HG03196 (cell line): ENCODE data around the gene NCOA4.
"Not testable (repeated sequence)": the region's sequence is repeated elsewhere in the genome, so short reads cannot be mapped to it uniquely, and the experiment has no call there.

ENCODE experiments used
- ATAC-seq: cut with Tn5 transposase; IDR thresholded peaks from one replicate; pipeline ENCODE4 v1.9.1; 2021; ENCODE audit not compliant: unreplicated experiment

NCOA4 gene

DNA sequence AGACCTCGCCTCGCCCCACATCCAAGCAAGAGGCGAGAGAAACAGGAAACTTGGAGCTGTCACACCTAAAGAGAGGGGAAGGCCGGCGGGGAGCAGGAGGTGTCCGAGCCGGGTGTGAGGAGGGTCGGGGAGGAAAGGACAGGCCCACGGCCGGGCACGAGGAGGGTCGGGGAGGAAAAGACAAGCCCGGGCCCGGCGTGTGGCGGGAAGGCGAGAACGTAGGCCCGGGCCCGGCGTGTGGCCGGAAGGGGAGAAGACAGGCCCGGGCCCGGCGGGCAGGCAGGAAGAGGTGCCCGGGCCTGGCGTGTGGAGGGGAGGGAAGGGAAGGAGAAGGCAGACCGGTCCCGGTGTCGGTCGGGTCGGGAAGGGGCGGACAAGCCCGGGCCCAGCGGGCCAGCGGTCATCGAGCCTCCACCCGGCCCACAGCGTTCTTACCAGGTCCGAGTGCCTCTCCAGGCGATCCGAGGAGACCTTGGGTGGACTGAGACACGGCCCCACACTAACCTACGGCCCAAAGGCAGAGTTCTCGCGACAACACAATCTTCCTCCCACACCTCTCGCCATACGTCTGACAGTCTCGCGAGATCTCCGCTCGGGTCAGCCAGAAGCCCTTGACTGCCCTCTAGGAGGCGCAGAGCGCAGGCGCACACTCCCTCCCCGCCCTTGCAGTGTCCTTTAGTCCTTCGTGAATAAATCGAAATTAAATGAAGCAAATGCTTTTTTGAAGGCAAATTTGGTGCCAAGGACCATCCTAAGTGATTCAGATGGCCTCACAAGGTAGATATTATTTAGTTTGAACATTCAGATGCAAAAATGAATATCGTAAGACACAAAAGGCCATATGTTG, at the start of gene NCOA4:
NCOA4 (minus strand) TSS at position 533 of the 847 bp plus-strand sequence. CDS start 13,943 bp downstream, outside the sequence.
- peak; percentile 97 for ATAC-seq

DNA sequence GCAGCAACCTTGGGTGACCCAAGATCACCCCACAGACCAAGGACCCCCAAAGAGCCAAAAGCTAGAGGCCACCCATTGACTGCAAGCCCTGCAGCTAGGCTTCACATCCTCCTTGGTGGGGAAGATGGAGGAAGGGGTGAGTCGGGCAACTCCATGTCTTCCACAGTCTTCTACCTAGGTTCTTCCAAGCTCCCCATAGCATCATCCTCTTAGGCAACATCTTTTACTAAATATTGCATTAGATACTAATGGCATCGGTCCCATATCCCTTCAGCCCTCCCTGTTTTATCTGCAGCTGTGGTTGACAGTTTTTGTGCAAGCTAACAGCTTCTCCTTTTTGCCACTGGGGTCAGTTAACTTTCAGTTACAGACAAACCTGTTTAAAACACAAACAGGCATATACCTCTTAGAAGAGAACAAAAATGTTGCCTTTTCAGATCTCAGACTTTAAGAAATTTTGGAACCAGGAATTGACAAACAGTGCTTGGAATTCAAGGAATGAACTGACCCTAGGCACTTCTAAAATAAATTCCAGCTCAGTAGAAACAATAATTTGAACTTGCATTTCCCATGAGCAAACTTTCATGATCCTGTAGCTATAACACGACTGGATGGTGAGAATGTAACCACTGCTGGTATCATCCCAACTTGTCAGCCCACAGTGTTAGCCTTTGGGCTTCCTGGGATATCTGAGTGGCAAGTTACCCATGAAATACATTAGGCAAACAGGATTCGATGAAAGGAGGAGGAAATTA, 49.6 kb upstream of the NCOA4 start:
- ATAC-seq = no peak

GRCh38 chr10:46077731-46078413, 47.4 kb upstream of the NCOA4 start:
- ATAC-seq = no peak

DNA sequence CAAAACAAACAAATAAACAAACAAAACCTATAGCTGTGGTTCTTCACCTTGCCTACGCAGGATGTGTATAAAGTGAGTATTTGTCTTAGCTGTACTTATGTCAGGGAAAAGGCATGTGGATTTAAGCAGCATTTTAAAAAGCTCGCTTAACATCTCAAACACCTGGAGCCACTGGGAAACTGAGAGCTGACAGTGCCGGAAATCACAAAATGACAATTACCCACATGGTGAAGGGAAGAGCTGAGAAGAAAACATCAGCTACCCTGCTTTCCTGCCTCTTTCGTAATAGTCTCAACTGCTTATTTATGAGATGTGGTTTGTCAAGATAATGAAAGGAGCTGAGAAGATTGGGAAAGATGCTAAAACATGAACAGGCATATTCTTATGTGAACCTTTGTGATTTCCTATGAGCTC, 46.7 kb upstream of the NCOA4 start:
- no peak for ATAC-seq

GRCh38 chr10:46075869-46076268, 45.4 kb upstream of the NCOA4 start:
- ATAC-seq = no peak

DNA sequence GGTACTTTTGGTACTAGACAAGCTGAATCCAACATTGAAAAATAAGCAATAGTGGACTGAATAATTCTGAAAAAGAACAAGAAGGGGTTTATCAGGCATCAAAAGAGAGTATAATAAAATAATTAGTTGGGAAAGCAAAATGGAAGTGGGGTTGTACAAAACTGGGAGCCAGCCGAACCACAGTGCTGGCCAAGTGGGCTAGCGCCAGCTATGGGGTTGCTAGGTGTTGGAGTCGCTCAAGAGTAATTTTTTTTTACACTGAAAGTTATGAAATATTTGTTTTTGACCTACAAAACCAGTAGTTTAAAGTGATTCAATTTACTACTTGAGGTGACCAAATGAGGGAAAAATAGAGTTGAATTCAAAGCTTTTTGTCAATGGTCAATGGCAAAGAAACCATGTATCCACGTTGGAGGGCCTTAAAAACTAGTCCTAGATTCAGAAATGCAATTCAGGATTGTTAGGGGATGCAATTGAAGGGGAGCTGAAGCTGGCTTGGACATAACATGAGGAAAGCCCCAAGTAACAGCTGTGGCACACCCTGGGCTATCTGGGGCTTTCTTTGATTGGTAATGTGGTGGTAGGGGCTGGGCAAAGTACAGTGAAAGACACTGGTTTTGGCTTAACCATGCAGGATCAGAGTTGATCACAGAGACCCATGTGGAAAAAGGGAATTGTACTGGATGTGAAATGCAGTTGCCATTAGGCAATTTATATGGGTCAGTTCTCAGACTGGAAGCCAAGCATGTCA, 43.9 kb upstream of the NCOA4 start:
- no peak for ATAC-seq

DNA sequence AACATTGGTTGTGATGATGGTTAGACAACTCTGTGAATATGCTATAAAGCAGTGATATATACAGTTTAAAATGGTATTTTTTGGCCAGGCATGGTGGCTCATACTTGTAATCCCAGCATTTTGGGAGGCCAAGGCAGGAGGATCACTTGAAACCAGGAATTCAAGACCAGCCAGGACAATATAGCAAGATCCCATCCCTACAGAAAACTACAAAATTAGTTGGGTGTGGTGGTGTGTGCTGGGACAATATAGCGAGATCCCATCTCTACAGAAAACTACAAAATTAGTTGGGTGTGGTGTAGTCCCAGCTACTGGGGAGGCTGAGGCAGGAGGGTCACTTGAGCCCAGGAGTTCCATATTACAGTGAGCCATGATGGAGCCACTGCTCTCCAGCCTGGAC, 43.1 kb upstream of the NCOA4 start:
- ATAC-seq = no peak

GRCh38 chr10:46070749-46071148, 40.3 kb upstream of the NCOA4 start:
- ATAC-seq = no peak

DNA sequence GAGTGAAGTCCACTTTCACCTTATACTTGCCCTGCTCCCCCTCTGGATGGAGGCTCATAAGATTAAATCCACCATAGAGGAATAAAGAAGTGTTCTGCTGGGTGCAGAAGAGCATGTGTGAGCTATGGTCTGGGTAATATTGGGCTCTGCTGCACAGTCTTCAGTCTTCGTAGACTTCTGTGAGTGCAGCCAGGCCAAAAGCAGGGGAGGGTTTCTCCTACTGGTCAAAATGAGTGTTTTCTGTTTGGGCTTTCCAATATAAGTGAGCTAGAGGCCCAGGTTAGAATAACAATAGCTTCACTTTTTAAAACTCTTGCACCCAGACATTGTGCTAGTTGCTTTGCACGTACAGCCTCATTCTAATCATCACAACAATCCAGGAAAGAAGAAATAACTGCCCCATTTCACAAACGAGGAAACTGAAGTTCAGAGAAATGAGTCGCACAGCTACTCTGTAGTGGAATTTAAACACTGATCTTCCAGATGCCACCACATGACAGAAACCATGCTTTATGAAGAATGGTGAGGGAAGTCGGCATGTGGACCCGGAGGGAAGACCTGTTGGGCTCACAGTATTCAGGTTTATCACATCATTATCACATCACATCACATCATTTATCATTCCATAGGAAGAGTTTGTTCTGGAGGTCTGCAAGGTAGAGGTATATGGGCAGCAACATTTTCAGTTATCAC, 39.5 kb upstream of the NCOA4 start:
- no peak for ATAC-seq

DNA sequence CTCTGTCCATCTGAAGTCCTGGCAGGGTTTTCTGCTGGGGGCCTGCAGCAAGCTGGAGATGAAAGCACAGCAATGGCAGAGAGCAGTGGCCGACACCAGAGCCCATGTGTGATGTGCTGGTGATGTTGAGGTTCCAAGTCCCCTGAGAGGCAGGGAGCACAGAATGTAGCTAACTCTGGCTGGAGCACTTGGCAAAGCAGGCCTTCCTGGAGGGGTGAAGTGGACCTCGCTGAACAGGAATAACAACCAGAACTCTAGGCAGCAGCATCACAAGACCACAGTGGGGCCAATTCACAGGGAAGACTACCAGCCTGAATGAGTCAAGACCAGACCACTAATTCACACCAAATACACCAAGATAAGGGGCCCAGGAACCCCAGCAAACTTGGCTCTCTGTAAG, 38.5 kb upstream of the NCOA4 start:
- ATAC-seq = no peak

- ATAC-seq = no peak
Observed at GRCh38 chr10:46068117-46068516, 37.7 kb upstream of the NCOA4 start.

- ATAC-seq = no peak
Observed at GRCh38 chr10:46064269-46064817, 33.9 kb upstream of the NCOA4 start.

DNA sequence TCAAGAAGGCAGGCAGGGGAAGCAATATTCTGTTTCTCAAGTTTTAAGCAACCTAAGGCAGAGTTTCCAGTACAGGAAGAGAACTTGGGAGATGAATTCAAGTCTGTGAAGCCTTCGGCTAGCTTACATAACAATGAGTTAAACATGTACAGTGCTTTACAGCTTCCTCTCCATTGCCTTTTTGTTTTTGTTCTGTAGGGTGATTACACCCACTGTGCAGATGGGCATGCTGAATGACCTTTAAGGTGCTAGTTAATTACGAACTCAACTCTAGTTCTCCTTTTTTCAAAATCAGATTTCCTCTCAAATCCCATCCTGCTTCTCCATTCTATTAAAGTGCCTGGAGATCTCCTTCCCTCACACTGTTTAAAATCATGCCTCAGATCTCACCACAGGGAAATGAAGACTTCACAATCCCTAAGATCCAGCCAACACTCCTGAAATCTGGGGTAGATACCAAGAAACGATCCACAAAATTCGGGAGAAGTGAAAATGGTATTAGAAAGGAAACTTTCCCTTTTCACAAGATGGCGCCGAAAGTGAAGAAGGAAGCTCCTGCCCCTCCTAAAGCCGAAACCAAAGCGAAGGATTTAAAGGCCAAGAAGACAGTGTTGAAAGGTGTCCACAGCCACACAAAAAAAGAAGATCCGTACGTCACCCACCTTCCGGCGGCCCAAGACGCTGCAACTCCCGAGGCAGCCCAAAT, 32.5 kb upstream of the NCOA4 start:
- no peak for ATAC-seq

DNA sequence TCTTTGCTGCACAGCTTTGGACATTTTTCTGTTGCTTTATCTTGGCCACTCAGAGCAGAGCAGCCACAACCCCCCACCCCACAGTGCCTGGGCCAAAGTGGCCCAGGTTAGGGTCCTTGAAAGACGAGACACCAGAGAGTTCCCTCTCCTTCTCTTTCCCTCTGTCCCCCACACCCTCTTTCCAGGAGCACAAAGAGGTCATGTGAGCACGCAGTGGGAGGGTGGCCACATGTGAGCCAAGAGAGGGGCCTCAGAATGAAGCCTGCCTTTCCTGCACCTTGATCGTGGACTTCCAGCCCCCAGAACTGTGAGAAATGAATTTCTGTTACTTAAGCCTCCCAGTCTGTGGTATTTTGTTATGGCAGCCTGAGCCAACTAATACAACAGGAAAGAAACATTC, 30.3 kb upstream of the NCOA4 start:
- no peak for ATAC-seq

- ATAC-seq = not testable (repeated sequence)
Observed at GRCh38 chr10:46057927-46058326, 27.5 kb upstream of the NCOA4 start.

- no peak for ATAC-seq
Observed at GRCh38 chr10:46057038-46057437, 26.6 kb upstream of the NCOA4 start.

- ATAC-seq = no peak
Observed at GRCh38 chr10:46055771-46056170, 25.3 kb upstream of the NCOA4 start.

DNA sequence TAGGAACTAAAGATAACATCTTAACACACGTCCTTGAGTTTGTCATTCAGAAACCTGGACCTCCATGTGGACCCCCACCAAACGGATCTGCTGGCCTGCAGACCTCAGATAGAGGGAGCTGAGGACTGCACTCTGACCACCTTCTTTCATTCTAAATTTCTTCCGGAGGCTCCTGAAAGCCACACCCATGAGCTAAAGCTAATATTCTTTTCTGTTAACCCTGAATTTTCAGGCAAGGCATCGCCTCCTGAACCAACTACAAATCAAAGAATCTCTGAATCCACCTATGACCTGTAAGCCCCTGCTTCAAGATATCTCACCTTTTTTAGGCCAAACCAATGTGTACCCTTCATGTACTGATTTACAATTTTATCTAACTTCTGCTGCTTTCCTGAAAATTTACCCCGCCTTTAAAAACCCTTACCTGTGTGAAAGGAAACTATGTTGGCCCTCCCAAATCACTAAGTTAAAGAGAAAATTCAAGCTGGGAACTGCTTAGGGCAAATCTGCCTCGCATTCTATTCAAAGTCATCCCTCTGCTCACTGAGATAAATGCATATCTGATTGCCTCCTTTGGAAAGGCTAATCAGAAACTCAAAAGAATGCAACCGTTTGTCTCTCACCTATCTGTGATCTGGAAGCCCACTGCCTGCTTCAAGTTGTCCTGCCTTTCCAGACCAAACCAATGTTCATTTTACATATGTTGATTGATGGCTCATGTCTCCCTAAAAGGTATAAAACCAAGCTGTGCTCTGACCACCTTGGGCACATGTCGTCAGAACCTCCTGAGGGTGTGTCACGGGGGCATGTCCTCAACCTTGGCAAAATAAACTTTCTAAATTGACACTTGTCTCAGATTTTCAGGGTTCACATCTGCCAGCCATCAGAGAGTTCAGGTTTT, 23.4 kb upstream of the NCOA4 start:
- ATAC-seq = no peak
